ENCODE data around the gene ARHGEF4.

DNA sequence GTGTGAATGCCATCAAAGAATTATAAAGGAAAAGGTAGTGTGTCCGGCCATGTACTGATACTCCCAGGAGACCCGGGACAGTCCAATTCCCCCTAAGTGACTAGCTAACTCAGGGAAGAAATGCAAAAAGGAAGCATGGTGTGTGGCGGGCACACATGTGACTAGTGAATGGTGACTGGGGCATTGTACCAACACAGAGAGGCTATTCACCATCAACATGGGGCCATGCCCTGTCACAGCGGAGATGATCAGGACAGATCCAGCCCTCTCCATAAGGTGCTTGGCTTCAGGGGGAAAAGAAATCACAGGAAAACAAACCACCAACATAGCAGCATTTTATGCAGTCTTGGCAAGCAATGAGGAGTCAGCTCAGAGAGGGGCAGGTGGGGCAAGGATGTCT, 222.2 kb downstream of the ARHGEF4 start:
- TF ChIP-seq, protein P1, sequence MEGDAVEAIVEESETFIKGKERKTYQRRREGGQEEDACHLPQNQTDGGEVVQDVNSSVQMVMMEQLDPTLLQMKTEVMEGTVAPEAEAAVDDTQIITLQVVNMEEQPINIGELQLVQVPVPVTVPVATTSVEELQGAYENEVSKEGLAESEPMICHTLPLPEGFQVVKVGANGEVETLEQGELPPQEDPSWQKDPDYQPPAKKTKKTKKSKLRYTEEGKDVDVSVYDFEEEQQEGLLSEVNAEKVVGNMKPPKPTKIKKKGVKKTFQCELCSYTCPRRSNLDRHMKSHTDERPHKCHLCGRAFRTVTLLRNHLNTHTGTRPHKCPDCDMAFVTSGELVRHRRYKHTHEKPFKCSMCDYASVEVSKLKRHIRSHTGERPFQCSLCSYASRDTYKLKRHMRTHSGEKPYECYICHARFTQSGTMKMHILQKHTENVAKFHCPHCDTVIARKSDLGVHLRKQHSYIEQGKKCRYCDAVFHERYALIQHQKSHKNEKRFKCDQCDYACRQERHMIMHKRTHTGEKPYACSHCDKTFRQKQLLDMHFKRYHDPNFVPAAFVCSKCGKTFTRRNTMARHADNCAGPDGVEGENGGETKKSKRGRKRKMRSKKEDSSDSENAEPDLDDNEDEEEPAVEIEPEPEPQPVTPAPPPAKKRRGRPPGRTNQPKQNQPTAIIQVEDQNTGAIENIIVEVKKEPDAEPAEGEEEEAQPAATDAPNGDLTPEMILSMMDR (conservative IDR thresholded peaks at IDR 0.05; ENCODE audit: low read length) = no peak
- no peak for TF ChIP-seq EZH2phosphoT487 (IDR thresholded peaks at IDR 0.05; ENCODE audit: borderline replicate concordance)

Data from Loucy (cell line).